ENCODE measurements around the gene SLIT3.

Gene SLIT3

DNA sequence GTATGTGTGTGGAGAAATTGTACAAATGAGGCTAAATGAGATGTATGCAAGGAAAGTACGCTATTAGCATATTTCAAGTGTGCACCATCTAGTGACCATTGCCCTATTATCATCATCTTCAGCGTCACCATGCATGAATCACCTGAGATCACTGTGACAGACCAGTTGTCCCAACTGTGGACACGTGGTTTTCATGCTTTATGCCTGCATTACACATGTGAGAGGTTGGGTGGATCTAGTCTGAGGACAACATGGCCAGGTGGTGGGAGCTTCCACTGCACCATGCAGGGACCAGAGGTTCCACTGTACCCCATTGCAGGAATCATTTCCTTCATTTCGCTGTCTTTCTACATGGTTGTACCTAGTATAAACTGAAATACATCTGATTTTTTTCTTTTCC lies 329.8 kb downstream of the SLIT3 start:
- FAIRE-seq (peak; percentile 5), DNase-seq (ENCODE audit: low spot score) (no peak)

- DNase-seq (ENCODE audit: low spot score) (no peak), FAIRE-seq (no peak)
Observed at GRCh38 chr5:168969326-168969886, 331.5 kb downstream of the SLIT3 start.

- no peak for FAIRE-seq
- no peak for DNase-seq (ENCODE audit: low spot score)
Observed at GRCh38 chr5:168967882-168968620, 332.9 kb downstream of the SLIT3 start.

DNA sequence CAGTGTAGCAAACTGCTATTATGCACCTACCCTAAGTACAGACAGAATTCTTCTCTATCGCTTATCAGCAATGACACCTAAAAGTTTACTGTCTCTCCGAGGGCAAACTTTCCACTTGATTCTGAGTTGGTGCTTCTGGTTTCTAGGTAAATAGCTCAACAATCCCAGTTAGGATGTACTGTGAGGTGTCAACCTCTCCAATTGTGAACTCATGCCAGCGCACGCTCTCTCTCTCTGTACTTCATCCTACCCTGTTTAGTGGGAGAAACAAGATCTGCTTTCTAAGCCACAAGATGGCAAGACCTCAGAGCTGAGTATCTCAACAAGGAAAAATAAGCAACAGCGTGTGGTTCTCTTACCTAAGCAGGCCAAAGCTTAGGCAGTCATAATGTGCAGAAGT lies 335.3 kb downstream of the SLIT3 start:
- no peak for FAIRE-seq
- DNase-seq (ENCODE audit: low spot score), result no peak

DNA sequence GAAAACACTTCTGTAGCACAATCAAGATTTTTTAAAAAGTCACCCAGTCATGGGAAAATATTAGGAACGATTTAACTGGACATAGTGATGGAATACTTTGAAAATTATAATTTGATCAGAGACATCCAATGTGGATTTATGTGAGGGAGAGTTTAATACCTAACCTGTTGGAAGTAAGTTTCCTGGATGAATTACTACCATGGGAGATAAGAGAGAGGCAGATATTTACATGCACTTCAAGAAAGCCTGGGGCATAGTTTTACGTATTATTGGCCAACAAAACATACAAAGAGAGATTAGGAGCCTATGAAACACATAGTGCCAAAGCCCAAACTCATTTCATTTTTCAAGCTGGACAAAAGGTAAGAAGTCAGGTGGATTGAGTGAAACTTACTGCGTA lies 336.8 kb downstream of the SLIT3 start:
- no peak for FAIRE-seq
- no peak for DNase-seq (ENCODE audit: low spot score)

DNA sequence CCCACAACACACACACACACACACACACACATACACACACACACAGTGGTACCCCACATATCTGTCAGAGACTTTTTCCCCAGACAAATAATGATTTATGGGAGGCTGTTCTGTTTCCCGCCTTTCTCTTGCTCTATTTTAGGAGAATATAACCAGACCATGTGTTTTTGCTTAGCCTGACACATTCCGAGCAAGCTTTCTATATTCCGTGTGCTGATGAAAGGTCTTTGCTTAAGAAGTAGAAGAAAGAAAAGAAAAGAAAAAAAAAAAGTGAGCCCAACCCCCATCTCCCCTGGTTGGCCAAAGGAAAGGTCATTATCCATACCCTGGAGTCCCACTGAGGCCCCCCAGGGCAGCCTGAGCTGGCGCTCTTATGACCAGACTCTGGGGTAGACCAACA lies 338.6 kb downstream of the SLIT3 start:
- DNase-seq (ENCODE audit: low spot score), result no peak
- FAIRE-seq, result no peak

- DNase-seq (ENCODE audit: low spot score) (no peak), FAIRE-seq (no peak)
Observed at GRCh38 chr5:168961681-168962080, 339.3 kb downstream of the SLIT3 start.

DNA sequence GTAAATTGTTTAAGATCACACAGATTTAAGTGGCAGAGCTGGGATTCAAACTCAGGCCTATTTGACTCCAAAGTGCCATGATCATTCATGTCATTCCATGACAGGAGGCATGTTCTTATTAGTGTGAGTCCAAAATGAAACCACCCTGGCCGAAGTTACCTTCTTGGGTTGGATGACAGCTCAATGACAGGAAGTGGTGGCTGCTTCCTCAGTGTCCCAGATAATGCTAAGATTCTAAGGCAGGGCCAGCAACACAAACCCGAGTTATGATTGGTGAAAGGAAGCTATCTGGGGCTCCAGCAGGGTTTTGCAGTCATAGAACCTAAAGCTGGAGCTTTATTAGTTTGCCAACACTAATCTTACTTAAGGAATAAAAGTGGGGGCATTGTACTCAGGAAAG lies 340.4 kb downstream of the SLIT3 start:
- DNase-seq (ENCODE audit: low spot score) (no peak), FAIRE-seq (no peak)

DNA sequence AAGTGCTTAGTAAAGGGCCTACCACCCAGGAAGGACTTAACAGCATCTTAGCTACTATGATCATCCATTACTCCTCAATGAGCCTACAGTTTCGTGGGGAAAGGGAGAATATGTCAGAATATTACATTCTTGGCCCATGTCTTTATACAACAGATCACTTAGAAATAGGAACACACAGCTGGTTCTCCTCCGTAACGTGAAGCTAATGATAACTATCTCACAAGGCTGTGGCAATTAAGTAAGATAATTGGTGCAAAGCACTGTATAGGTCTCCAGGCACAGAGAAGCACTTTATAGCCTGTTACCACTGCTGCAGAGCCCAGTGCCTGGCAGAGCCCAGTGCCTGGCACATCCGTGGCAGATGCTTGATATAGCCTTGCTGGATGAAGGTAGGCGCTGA lies 347.6 kb downstream of the SLIT3 start:
- no peak for FAIRE-seq
- no peak for DNase-seq (ENCODE audit: low spot score)

DNA sequence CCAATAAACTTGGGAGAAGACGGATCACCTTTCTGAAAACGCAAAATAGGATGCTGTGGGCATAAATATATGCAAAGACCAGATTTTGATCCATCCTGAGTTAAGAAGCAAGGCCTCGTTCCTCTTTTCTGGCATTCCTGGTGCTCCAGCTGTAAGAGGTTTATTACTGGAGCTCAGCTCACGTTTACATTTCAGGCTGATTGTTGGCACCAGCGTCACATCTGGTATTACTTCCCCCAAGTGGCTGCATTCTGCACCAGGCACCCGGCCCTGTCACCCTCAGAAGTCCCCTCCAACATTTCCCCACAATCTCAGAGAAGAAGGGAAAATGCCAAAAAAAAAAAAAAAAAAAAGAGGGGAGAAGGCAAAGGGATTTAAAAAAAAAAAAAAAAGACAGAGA lies 348.7 kb downstream of the SLIT3 start:
- no peak for FAIRE-seq
- DNase-seq (ENCODE audit: low spot score), result no peak

- DNase-seq (ENCODE audit: low spot score) (no peak), FAIRE-seq (no peak)
Observed at GRCh38 chr5:168951769-168952168, 349.2 kb downstream of the SLIT3 start.

DNA sequence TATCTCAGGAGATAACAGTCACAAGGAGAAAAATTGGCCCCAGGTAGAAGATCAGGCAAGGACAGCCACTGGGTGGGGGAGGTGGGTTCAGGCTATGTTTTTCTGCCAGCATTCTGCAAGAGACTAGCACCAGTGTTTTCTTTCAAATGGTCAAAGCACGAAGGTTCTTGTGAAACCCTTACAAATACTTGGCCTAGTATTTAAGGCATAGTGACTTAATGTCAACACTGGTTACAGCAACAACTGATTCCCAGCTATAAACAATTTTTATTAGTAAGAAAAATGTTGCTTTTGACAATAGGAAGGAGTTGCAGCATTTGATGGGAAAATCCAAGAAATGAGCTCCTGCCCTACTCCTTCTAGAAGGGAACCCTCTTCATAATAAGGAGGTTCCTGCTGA lies 349.6 kb downstream of the SLIT3 start:
- DNase-seq (ENCODE audit: low spot score), result no peak
- no peak for FAIRE-seq

- FAIRE-seq (no peak), DNase-seq (ENCODE audit: low spot score) (no peak)
Observed at GRCh38 chr5:168950241-168950951, 350.5 kb downstream of the SLIT3 start.

GRCh38 chr5:168948746-168949145 lies 352.2 kb downstream of the SLIT3 start:
- FAIRE-seq (no peak), DNase-seq (ENCODE audit: low spot score) (no peak)

DNA sequence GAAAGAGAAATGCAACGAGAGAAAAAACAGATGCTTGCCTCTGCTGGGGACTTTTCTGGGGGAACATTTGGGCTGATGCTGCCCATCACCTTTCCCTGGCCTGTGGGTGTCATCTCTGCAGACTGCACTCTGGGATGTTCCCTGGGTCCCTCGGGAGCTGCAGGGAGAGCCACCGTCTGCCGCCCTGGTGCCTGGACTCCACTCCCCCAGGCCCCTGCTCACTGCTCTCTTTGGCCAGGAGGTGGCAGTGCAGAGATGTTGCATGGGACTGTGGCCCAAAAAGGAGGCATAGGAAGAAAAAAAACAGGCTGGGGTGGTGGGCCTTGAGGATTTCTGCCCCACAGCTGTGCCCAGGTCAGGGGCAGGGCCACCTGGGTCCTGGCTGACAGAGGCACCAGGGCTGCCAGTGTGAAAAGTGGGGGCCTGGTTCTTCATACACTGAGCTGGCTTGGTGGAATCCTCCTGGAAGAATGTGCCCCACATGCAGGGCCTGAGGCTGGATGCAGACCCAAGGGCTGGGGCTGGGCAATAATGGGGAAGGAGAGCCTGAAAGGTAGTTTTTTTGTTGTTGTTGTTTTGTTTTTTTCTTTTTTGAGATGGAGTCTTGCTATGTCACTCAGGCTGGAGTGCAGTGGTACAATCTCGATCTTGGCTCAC lies 353.6 kb downstream of the SLIT3 start:
- FAIRE-seq (no peak), DNase-seq (ENCODE audit: low spot score) (peak; percentile 69)

- DNase-seq (ENCODE audit: low spot score) (no peak), FAIRE-seq (no peak)
Observed at GRCh38 chr5:168946363-168946762, 354.6 kb downstream of the SLIT3 start.

DNA sequence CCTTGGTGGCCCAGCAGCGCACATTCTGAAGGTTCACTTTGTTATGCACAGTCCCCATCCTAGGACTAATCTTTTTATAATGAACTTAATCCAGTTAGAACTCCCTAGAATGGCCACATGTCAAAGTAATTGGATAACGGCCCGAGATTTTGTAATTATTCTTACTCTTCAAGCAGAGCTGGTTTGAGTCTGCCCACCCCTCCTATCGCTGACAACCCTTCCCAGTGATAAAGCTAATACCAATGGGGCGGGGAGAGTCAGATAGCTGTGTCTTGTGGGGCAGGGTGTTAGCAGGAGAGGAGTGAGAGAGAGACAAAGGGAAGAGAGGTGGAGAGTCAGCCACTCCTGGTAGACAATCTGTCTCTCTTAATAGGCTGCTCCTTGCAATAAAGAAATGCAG lies 356.9 kb downstream of the SLIT3 start:
- no peak for DNase-seq (ENCODE audit: low spot score)
- FAIRE-seq, result no peak

DNA sequence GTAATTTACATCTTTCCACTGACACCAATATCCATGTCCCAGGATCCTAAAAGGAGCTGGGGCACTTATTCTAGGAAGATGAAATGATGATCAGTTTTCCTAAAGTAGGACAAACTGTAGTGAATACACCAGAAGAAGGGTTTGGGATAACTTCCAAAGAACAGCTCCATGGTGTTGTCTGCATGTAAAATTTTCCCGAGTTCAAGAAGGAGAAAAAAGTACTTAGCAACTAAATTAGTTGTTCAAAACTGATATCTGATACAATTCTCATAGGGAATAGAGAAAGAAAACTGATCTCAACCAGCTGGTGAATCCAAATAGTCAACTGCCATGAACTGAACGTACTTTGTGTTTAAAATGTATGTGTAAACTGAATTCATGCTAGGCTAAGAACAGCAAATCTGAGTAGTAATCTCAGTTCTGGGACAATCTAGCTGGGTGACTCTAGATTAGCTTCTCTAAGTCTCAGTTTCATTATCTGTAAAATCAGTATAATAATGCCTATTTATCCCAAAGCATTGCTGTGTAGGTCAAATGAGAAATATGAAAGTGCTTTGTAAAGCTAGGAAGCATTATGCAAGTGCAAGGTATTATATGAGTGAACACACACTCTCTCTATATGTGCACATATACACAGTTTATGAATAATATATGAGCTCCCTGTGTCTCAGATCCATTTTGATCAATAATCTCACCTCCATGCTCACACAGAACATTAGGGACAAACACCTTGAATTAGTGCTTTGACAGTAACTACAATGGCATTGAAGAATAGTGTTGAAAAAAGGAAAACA lies 357.7 kb downstream of the SLIT3 start:
- no peak for FAIRE-seq
- DNase-seq (ENCODE audit: low spot score), result no peak

DNA sequence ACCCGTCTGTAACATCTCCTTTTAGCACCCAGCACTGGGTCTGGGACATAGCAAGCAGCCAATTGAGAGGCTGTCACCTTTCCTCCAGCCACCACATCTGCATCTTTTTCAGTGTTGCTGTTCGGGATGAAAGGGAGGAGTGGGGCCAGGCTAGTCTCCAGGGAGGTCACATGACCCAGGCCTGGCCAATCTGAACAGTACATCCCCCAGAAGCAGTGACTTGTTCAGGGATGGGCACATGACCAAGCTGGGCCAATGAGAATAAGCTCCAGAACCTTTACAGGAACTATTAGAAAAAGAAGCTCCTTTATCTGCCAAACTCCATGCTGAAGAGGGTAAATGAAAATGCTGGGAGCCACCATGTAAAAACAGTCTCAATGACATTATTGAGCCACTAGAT lies 359.0 kb downstream of the SLIT3 start:
- DNase-seq (ENCODE audit: low spot score) (no peak), FAIRE-seq (no peak)

DNA sequence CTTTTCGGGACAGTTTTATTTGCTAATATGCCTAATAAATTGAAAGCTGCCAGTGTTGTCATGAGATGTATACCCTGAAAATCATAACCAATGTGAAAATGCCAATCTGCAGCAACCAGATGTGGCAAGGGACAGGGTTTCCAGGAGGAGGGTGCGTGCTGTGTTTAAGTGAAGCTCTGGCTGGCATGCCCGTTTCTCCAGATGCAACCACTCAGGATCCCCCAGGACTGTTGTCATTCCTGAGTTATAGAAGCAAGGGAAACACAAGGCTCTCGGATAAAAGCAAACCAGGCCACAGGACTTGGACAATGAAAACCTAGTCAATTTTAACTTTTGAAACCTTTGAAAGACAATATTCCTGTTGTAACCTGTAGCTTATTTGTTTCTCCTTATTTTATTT lies 360.2 kb downstream of the SLIT3 start:
- FAIRE-seq, result no peak
- no peak for DNase-seq (ENCODE audit: low spot score)

DNA sequence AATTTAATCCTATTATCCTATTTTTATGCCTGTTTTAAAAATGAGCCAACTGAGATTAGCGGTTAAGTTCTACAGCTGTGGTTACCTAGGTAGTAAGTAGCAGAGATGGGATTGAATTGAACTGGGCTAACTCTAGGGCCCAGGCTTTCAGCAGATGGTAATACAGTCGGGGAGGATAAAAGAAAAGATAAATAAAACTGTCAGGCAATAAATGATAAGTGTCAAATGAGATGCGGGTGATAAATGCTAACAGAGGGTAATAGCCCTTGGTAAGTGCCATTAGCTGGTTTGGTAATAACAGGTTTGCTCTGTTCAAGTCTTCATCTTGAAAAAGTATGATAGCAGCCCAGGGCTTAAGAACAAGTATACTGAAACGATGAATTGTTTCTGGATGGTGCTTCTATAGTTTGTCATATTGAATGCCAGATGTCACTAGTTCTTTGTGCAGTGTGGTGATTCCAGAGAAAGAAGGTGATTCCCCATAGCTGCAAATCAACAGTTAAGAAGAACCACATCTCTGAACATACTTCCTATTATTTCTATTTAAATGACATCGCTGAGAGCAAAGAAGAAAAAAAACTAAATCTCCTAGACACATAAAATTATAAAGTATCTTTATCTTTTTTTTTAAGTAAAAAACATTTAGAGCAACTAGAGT lies 360.9 kb downstream of the SLIT3 start:
- no peak for FAIRE-seq
- no peak for DNase-seq (ENCODE audit: low spot score)
